Hypothalamus (tissue), 51 donors: ENCODE data around the gene GATAD2B.
"Not testable (repeated sequence)": the region's sequence is repeated elsewhere in the genome, so short reads cannot be mapped to it uniquely, and the experiment has no call there.

ENCODE experiments used
- DNase-seq, 51 donors: peaks; one replicate each; lab custom pipeline; 2025; lab: John Stamatoyannopoulos, UW

GATAD2B gene

GRCh38 chr1:153783233-153784190 is 139.3 kb downstream of the GATAD2B start:
- peak; percentile 46 to 95 (median 83) for DNase-seq

GRCh38 chr1:153782648-153783047 is 140.1 kb downstream of the GATAD2B start:
- not testable (repeated sequence) for DNase-seq

GRCh38 chr1:153780551-153780950 is 142.2 kb downstream of the GATAD2B start:
- no peak for DNase-seq

- no peak for DNase-seq
These were observed 142.8 kb downstream of the GATAD2B start for GRCh38 chr1:153779781-153780541.

GRCh38 chr1:153778824-153779519 is 143.8 kb downstream of the GATAD2B start:
- no peak for DNase-seq

- no peak for DNase-seq
These were observed 144.5 kb downstream of the GATAD2B start for GRCh38 chr1:153778051-153778823.

GRCh38 chr1:153777648-153778047 is 145.1 kb downstream of the GATAD2B start:
- peak in 21 of 51 donors; percentile 9 to 73 (median 30) for DNase-seq

- DNase-seq, result no peak
These were observed 145.9 kb downstream of the GATAD2B start for GRCh38 chr1:153776845-153777370.

GRCh38 chr1:153776352-153776751 is 146.4 kb downstream of the GATAD2B start:
- DNase-seq, result no peak

GRCh38 chr1:153775458-153776327 is 147.1 kb downstream of the GATAD2B start:
- peak in 18 of 51 donors; percentile 10 to 56 (median 25) for DNase-seq

GRCh38 chr1:153774780-153775457 is 147.9 kb downstream of the GATAD2B start, which contains the start of gene SLC27A3:
Gene SLC27A3, plus strand, starts transcription at chr1:153775407. Its CDS starts 91 bp downstream, at chr1:153775498.
- DNase-seq, result peak in 39 of 51 donors; percentile 10 to 75 (median 50)

GRCh38 chr1:153774026-153774595 is 148.7 kb downstream of the GATAD2B start:
- peak in 2 of 51 donors; percentile 23 to 31 for DNase-seq

- DNase-seq, result peak in 1 of 51 donors; percentile 25
These were observed 149.5 kb downstream of the GATAD2B start for GRCh38 chr1:153773096-153773921.

GRCh38 chr1:153771841-153772593 is 150.8 kb downstream of the GATAD2B start:
- DNase-seq, result peak in 1 of 51 donors; percentile 15

GRCh38 chr1:153771261-153771660 is 151.5 kb downstream of the GATAD2B start:
- peak in 1 of 51 donors; percentile 12 for DNase-seq

GRCh38 chr1:153770797-153771196 is 152.0 kb downstream of the GATAD2B start:
- DNase-seq, result no peak
